ENCODE data around the gene MYO19. TPM values are rescaled to one million over a fixed set of nuclear protein-coding genes. Genes with fewer than 3 reads are reported as not detected.

The MYO19 gene
- 109 and 124 TPM in 2 replicates for total RNA-seq (2014; rRNA removed; shearing (Covaris generic))
- 154 and 169 TPM in 2 replicates for total RNA-seq (2022)
- percentile 86 among the genes with signal in this experiment for Bru-seq, nascent RNA
- percentile 94 among the genes with signal in this experiment for BruChase-seq, experiment 1, labeled RNA remaining after a 6-hour chase
- percentile 95 among the genes with signal in this experiment for BruChase-seq, experiment 2, labeled RNA remaining after a 2-hour chase
- long read RNA-seq, full-length matches to known transcripts, result 14 of 72 reads
- long read RNA-seq, partial matches to known transcripts, result 9 of 72 reads
- long read RNA-seq, other reads (novel, unspliced or antisense), result 49 of 72 reads

GRCh38 chr17:36534840-36535668 lies at the start of gene MYO19, which contains the start of gene PIGW:
Gene MYO19, minus strand, starts transcription at chr17:36534868. Its CDS starts 2,330 bp downstream, at chr17:36532538.
Gene PIGW, plus strand, starts transcription at chr17:36534987. Its CDS starts 2,115 bp downstream, at chr17:36537102.
- Histone ChIP-seq H4K20me1 (ENCODE audit: insufficient read depth, low read length) (no peaks in the 10 kb centered on the region), H3K27ac (ENCODE audit: low read depth, low read length, poor library complexity, severe bottlenecking) (peak within 1 kb of the TSS; percentile 91), H3K9me3 (ENCODE audit: low read length) (no peaks in the 10 kb centered on the region), H3K4me3 (ENCODE audit: low read depth, low read length, poor library complexity, severe bottlenecking) (peak within 1 kb of the TSS; percentile 78), H3K4me1 (ENCODE audit: insufficient read depth, low read length, poor library complexity, severe bottlenecking) (peaks cover 32% of the 10 kb centered on the region), H2AFZ (ENCODE audit: low read length) (peak within 1 kb of the TSS; percentile 77), H3K9me2 (ENCODE audit: insufficient read depth, low read length) (no peaks in the 10 kb centered on the region), H3K36me3 (ENCODE audit: insufficient read depth, low read length) (peaks cover 74% of the 10 kb centered on the region), H3K4me2 (ENCODE audit: low read length) (peak within 1 kb of the TSS; percentile 75), H3K79me2 (ENCODE audit: insufficient read depth, low read depth, low read length) (peaks cover 54% of the 10 kb centered on the region)
- DNase-seq (ENCODE audit: low spot score), result peak; percentile 94
- BruUV-seq (replicated peaks), result no TSS peak
- intact Hi-C loops (cut with micrococcal nuclease; ENCODE audit: unreplicated experiment), result loop anchor here (5.0 kb wide), 1 partner anchor 48 kb away; the partner anchor contains the start of gene ZNHIT3
- TF ChIP-seq EZH2phosphoT487 (IDR thresholded peaks at IDR 0.05; ENCODE audit: borderline replicate concordance, low read depth, low read length) (no peak), CTCF (conservative IDR thresholded peaks at IDR 0.05; ENCODE audit: low read length) (peak; percentile 39; the same call in 1 of the 2 replicates)
- ChIA-PET CTCF (ENCODE audit: unreplicated experiment) (no interaction called here), POLR2A (interaction anchor here (0.7 kb wide), 1 partner anchor 11 kb away, joined by 5 read pairs; no protein-coding TSS in a partner anchor)

GRCh38 chr17:36583787-36584186 lies 49.1 kb upstream of the MYO19 start:
- TF ChIP-seq EZH2phosphoT487 (IDR thresholded peaks at IDR 0.05; ENCODE audit: borderline replicate concordance, low read depth, low read length) (no peak), CTCF (conservative IDR thresholded peaks at IDR 0.05; ENCODE audit: low read length) (no peak)
- no TSS peak for BruUV-seq (replicated peaks)
- Histone ChIP-seq H4K20me1 (ENCODE audit: insufficient read depth, low read length) (peaks cover 3% of the 10 kb centered on the region; the same call in 1 of the 2 replicates), H3K36me3 (ENCODE audit: insufficient read depth, low read length) (peaks cover 97% of the 10 kb centered on the region), H3K79me2 (ENCODE audit: insufficient read depth, low read depth, low read length) (no peaks in the 10 kb centered on the region), H3K27ac (ENCODE audit: low read depth, low read length, poor library complexity, severe bottlenecking) (no peak overlapping the region), H2AFZ (ENCODE audit: low read length) (no peak overlapping the region), H3K4me2 (ENCODE audit: low read length) (no peak overlapping the region), H3K4me1 (ENCODE audit: insufficient read depth, low read length, poor library complexity, severe bottlenecking) (no peaks in the 10 kb centered on the region), H3K9me3 (ENCODE audit: low read length) (no peaks in the 10 kb centered on the region), H3K9me2 (ENCODE audit: insufficient read depth, low read length) (no peaks in the 10 kb centered on the region), H3K4me3 (ENCODE audit: low read depth, low read length, poor library complexity, severe bottlenecking) (no peak overlapping the region)
- intact Hi-C loops (cut with micrococcal nuclease; ENCODE audit: unreplicated experiment), result no loop called here
- ChIA-PET POLR2A (no interaction called here), CTCF (ENCODE audit: unreplicated experiment) (no interaction called here)
- no peak for DNase-seq (ENCODE audit: low spot score)

All from OCI-LY7 (cell line).